Breast epithelium (tissue), 4 donors: ENCODE measurements around the gene EPHA8. TPM values are rescaled to one million over a fixed set of nuclear protein-coding genes. Genes with fewer than 3 reads are reported as not detected.

Experiments used
- DNase-seq, 2 donors: peaks; one replicate each; pipeline ENCODE4 v3.0.0-alpha.2; 2019; ENCODE audit warnings: low spot score in 2 of 2
- H3K27ac ChIP-seq, 2 donors: fragments of 200-600 bp; sonication (generic) in 1 of 2; one replicate each; pipeline ENCODE4 v1.5.1; 2016 to 2019; ENCODE audit warnings: mild to moderate bottlenecking in 1 of 2
- H3K27me3 ChIP-seq, 2 donors: fragments of 200-600 bp; sonication (generic) in 1 of 2; one replicate each; pipeline versions ENCODE4 v1.5.1 to v1.6.0; 2017 to 2019; ENCODE audit warnings: control low read depth in 1 of 2, mild to moderate bottlenecking in 1 of 2
- H3K36me3 ChIP-seq: fragments of 200-600 bp; one replicate; pipeline ENCODE4 v1.5.1; 2019
- H3K4me1 ChIP-seq, 2 donors: fragments of 200-600 bp; sonication (generic); one replicate each; pipeline ENCODE4 v1.5.1; 2016 to 2019; ENCODE audit warnings: control low read depth in 1 of 2
- H3K4me3 ChIP-seq, 3 donors: fragments of 200-600 bp; sonication (generic); 1 replicate in 2 of 3; 2 replicates in 1 of 3; pipeline ENCODE4 v1.5.1; 2016 to 2019; ENCODE audit warnings: mild to moderate bottlenecking in 3 of 3, moderate library complexity in 2 of 3
- H3K9me3 ChIP-seq, 2 donors: fragments of 200-600 bp; sonication (generic) in 1 of 2; one replicate each; pipeline ENCODE4 v1.5.1; 2016 to 2019; ENCODE audit warnings: control low read depth in 1 of 2
- POLR2A ChIP-seq: fragments of 450-650 bp; IDR thresholded peaks from one replicate; pipeline ENCODE4 v1.6.1; 2016; ENCODE audit warnings: antibody characterized with exemption, mild to moderate bottlenecking, moderate library complexity
- POLR2AphosphoS5 ChIP-seq, 3 donors: sonication (generic); formaldehyde crosslinking; IDR thresholded peaks; one replicate each; pipeline ENCODE4 v1.6.1; 2017; ENCODE audit warnings: antibody characterized with exemption in 3 of 3
- intact Hi-C: fragments of 100-400 bp; cut with DNase I; formaldehyde crosslinking; loops from one replicate; pipeline ENCODE4 v1.15.1; 2023; ENCODE audit warnings: low total_unique reads
- total RNA-seq, 3 donors: library from RNA; depleted of rRNA; stranded (reverse); fragments of >200 nt; gene quantifications; one replicate each; pipeline ENCODE4 v1.1.0, GENCODE V29; 2016
- TF ChIP-seq, protein P1 (sequence below), 3 donors: fragments of 450-650 bp; IDR thresholded peaks; one replicate each; pipeline ENCODE4 v1.5.1; 2016 to 2017; ENCODE audit warnings: antibody characterized with exemption in 3 of 3, mild to moderate bottlenecking in 3 of 3, moderate library complexity in 3 of 3

Gene EPHA8
- total RNA-seq, 3 donors from 2014 or later = not detected

DNA sequence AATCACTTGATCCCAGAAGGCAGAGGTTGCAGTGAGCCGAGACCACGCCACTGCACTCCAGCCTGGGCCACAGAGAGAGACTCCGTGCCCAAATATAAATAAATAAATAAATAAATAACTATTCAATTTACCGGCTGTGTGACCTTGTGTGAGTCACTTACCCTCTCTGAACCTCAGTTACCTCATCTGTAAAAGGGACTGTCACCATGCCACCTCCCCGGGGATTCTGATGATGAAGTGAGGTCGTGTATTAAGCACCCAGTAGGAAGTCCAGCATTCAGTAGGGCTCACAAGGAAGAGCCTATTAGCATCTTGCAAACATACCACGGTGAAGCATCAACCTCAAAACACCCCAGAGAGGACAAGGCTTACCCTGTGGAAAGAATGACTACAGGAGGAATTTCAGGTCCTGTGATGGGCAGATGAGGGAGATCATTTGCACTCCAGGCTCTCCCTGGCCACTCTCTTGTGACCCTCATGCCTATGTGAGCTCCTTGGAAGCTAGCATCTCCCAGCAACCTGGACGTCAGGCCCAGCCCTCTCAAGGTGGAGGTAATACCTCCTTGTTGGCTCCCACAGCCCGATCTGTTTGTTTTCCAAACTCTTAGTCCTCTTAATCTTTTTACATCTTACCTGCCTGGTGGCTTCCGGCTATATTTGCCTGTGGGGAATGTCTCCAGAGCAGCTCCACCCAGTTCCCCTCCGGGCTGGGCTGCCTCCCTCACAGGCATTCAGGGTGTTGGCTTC lies 65.6 kb downstream of the EPHA8 start:
- no peak overlapping the region for H3K27ac ChIP-seq
- H3K27me3 ChIP-seq = peaks cover 0 to 40% of the 10 kb centered on the region in 2 donors
- H3K4me1 ChIP-seq = no peaks in the 10 kb centered on the region
- no peaks in the 10 kb centered on the region for H3K36me3 ChIP-seq
- DNase-seq = no peak
- TF ChIP-seq POLR2A = no peak
- TF ChIP-seq POLR2AphosphoS5 (IDR thresholded peaks at IDR 0.05) = no peak
- TF ChIP-seq, protein P1, sequence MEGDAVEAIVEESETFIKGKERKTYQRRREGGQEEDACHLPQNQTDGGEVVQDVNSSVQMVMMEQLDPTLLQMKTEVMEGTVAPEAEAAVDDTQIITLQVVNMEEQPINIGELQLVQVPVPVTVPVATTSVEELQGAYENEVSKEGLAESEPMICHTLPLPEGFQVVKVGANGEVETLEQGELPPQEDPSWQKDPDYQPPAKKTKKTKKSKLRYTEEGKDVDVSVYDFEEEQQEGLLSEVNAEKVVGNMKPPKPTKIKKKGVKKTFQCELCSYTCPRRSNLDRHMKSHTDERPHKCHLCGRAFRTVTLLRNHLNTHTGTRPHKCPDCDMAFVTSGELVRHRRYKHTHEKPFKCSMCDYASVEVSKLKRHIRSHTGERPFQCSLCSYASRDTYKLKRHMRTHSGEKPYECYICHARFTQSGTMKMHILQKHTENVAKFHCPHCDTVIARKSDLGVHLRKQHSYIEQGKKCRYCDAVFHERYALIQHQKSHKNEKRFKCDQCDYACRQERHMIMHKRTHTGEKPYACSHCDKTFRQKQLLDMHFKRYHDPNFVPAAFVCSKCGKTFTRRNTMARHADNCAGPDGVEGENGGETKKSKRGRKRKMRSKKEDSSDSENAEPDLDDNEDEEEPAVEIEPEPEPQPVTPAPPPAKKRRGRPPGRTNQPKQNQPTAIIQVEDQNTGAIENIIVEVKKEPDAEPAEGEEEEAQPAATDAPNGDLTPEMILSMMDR (IDR thresholded peaks at IDR 0.05) = no peak
- H3K9me3 ChIP-seq = no peaks in the 10 kb centered on the region
- H3K4me3 ChIP-seq = no peak overlapping the region
- intact Hi-C loops = no loop called here

DNA sequence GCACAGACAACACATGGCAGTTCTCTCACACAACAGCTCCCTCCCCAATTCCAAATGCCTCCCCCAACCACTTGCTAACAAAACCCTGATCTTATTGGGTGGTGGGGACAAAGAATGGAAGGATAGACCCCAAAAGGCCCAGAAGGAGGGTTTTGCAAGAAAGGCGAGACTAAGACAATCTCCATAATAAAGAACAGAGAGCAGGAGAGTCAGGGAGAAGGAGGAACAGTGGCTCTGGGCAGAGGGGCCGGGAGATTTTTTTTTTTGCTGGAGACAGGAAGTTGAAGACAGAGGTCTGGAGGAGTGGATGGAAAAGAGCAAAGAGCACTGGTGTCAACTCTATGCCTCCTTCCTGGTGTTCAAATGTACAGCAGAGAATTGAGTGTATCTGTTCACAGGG lies 66.6 kb downstream of the EPHA8 start:
- Histone ChIP-seq H3K27me3 (peaks cover 0 to 30% of the 10 kb centered on the region in 2 donors), H3K4me1 (no peaks in the 10 kb centered on the region), H3K4me3 (no peak overlapping the region), H3K27ac (no peak overlapping the region), H3K9me3 (no peaks in the 10 kb centered on the region), H3K36me3 (no peaks in the 10 kb centered on the region)
- intact Hi-C loops = no loop called here
- no peak for TF ChIP-seq POLR2A
- no peak for TF ChIP-seq POLR2AphosphoS5 (IDR thresholded peaks at IDR 0.05)
- TF ChIP-seq, protein P1 (IDR thresholded peaks at IDR 0.05) = no peak
- DNase-seq = no peak

DNA sequence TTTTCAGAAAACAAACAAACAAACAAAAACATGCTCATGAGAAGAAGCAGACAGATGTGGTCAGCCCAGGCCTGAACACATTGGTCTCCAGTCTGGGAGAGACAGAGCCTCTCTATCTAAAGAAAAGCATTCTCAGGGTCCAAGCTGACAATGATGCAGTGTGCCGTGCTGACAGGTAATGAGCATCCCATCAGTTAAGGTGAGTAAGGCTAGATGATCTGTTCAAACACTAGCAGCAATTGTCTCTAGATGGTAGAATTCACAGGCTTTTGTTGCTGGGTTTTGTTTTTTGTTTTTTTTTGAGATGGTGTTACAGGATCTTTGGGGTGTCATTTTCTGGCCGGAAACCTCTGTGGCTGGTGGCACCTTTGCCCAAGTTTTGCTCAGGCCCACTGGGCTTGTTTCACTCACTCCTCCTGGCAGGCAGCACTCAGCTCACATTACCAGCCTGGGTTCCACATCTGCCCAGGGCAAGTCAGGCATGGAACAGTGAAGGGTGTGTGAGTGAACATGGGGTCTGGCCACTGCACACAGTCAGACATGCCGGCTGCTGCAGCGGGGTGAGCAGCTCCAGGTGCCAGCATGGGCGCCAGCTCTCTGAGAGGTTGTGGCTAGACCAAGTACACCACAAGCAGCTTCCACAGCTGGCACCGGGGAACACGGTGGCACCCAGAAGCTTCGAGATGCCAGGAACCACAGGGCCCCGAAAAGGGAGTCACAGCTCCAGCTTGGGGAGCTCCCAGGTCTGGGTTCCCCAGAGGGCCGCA lies 70.6 kb downstream of the EPHA8 start:
- no peak for DNase-seq
- Histone ChIP-seq H3K9me3 (no peaks in the 10 kb centered on the region), H3K36me3 (no peaks in the 10 kb centered on the region), H3K4me3 (no peak overlapping the region), H3K27ac (no peak overlapping the region), H3K4me1 (no peaks in the 10 kb centered on the region), H3K27me3 (no peaks in the 10 kb centered on the region)
- intact Hi-C loops = no loop called here
- TF ChIP-seq POLR2AphosphoS5 (IDR thresholded peaks at IDR 0.05) (no peak), POLR2A (no peak)
- TF ChIP-seq, protein P1 (IDR thresholded peaks at IDR 0.05) = no peak

DNA sequence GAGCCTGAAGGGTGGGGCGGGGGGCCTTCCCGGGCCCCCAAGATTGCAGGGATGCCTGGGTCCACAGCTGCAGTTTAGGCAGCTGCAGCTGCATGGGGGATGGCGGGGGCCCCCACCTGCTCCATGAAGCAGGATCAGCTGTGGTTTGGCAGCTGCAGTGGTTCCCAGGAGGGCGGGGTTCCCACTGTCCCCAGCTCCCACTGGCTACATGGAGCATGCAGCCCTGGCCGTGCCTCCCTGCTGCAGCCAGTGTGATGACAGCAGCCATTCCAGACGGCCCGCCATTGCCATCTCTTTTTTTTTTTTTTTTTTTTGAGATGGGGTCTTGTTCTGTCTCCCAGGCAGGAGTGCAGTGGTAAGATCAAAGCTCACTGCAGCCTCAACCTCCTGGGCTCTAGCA lies 72.1 kb downstream of the EPHA8 start:
- TF ChIP-seq POLR2A (no peak), POLR2AphosphoS5 (IDR thresholded peaks at IDR 0.05) (no peak)
- TF ChIP-seq, protein P1 (IDR thresholded peaks at IDR 0.05) = no peak
- no peaks in the 10 kb centered on the region for H3K27me3 ChIP-seq
- H3K36me3 ChIP-seq = no peaks in the 10 kb centered on the region
- no peak overlapping the region for H3K27ac ChIP-seq
- no peak overlapping the region for H3K4me3 ChIP-seq
- intact Hi-C loops = no loop called here
- no peaks in the 10 kb centered on the region for H3K4me1 ChIP-seq
- DNase-seq = no peak
- H3K9me3 ChIP-seq = no peaks in the 10 kb centered on the region

DNA sequence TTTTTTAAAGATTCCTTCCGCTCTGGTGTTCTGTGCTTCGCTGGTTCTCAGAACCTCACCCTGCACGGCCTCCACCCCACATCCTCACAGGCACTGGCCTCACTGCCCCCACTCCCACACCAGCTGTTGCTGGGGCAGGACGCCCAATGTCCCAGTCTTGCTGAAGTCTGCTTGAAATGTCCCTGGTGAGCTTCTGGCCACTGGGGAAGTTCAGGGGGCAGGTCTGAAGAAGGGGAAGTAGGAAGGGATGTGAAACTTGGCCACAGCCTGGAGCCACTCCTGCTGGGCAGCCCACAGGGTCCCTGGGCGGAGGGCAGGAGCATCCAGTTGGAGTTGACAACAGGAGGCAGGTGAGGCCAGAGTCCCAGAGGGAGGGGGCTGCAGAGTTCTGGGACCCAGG lies 73.1 kb downstream of the EPHA8 start, which contains the start of gene C1QA:
Gene C1QA, plus strand, starts transcription at position 276 of the 400 bp plus-strand sequence. CDS start 989 bp downstream, outside the sequence.
- Histone ChIP-seq H3K36me3 (no peaks in the 10 kb centered on the region), H3K4me1 (no peaks in the 10 kb centered on the region), H3K9me3 (no peaks in the 10 kb centered on the region), H3K27ac (no peak within 1 kb of the TSS), H3K4me3 (peak within 1 kb of the TSS; percentile 20 to 47 (median 25)), H3K27me3 (no peaks in the 10 kb centered on the region)
- intact Hi-C loops = no loop called here
- TF ChIP-seq, protein P1 (IDR thresholded peaks at IDR 0.05) = no peak
- peak in 2 of 3 donors; percentile 21 to 31 for TF ChIP-seq POLR2AphosphoS5 (IDR thresholded peaks at IDR 0.05)
- DNase-seq = peak in 1 of 2 donors; percentile 23
